Measurements from ENCODE around the gene NPPA. TPM values are rescaled to one million over a fixed set of nuclear protein-coding genes. Genes with fewer than 3 reads are reported as not detected.
A peak's percentile ranks its signal among the peaks of the same experiment; 100 is the strongest.

NPPA gene
- total RNA-seq, 1 donor from 2014 or later = not detected

GRCh38 chr1:11877074-11877473 is 29.5 kb upstream of the NPPA start:
- H3K27ac ChIP-seq = no peak overlapping the region
- no peaks in the 10 kb centered on the region for H3K9me3 ChIP-seq (ENCODE audit: low read depth)
- H3K9me3 Mint-ChIP-seq = no peaks in the 10 kb centered on the region
- peaks cover 9% of the 10 kb centered on the region for H3K4me1 Mint-ChIP-seq
- peaks cover 11% of the 10 kb centered on the region for H3K27me3 Mint-ChIP-seq (ENCODE audit: insufficient read depth, low read depth)
- no peaks in the 10 kb centered on the region for H3K4me1 ChIP-seq
- H2AFZ ChIP-seq (replicated peaks) = no peak overlapping the region
- no peak for DNase-seq (ENCODE audit: low spot score)
- no peaks in the 10 kb centered on the region for H3K36me3 Mint-ChIP-seq
- no peak overlapping the region for H3K4me3 ChIP-seq
- H3K4me2 ChIP-seq = no peak overlapping the region
- no peaks in the 10 kb centered on the region for H3K79me2 ChIP-seq (ENCODE audit: low read depth)
- no peaks in the 10 kb centered on the region for H4K20me1 ChIP-seq (ENCODE audit: low read depth)
- H3K9ac ChIP-seq = no peak overlapping the region
- H3F3A ChIP-seq (ENCODE audit: low read depth) = no peaks in the 10 kb centered on the region
- no peak overlapping the region for H3K27ac Mint-ChIP-seq
- no peaks in the 10 kb centered on the region for H3K36me3 ChIP-seq
- no peaks in the 10 kb centered on the region for H3K27me3 ChIP-seq
- H3K4me3 Mint-ChIP-seq = no peak overlapping the region
- TF ChIP-seq EZH2 (IDR thresholded peaks at IDR 0.05) (no peak), EZH2phosphoT487 (IDR thresholded peaks at IDR 0.05) (no peak), CTCF (IDR thresholded peaks at IDR 0.05) (no peak)

DNA sequence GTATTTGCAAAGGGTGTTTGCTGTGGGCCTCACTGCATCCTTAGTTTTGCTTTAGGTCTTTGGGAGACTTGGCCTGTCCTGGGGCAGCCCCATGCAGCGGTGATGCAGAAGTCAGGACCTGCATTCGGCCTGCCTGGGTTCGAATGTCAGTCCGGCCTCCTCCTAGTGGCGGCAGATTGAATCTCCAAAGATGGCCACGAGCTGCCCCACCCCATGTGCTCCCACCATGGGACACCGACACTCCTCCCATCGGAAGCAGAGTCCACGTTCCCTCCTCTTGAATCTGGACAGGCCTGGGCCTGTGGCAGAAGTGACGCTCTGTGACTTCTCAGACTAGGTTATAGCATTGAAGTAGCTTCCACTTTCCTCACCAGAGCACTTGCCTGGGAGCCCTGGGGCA is 27.5 kb upstream of the NPPA start:
- Histone ChIP-seq H3K4me3 (no peak overlapping the region), H3K4me1 (no peaks in the 10 kb centered on the region), H4K20me1 (ENCODE audit: low read depth) (no peaks in the 10 kb centered on the region), H3K27me3 (no peaks in the 10 kb centered on the region), H3K27ac (no peak overlapping the region), H3K36me3 (no peaks in the 10 kb centered on the region), H3K9me3 (ENCODE audit: low read depth) (no peaks in the 10 kb centered on the region), H3F3A (ENCODE audit: low read depth) (no peaks in the 10 kb centered on the region), H3K79me2 (ENCODE audit: low read depth) (no peaks in the 10 kb centered on the region), H3K9ac (no peak overlapping the region), H3K4me2 (no peak overlapping the region), H2AFZ (replicated peaks) (no peak overlapping the region)
- peaks cover 7% of the 10 kb centered on the region for H3K27me3 Mint-ChIP-seq (ENCODE audit: insufficient read depth, low read depth)
- no peak for DNase-seq (ENCODE audit: low spot score)
- no peak overlapping the region for H3K27ac Mint-ChIP-seq
- TF ChIP-seq EZH2 (IDR thresholded peaks at IDR 0.05) = no peak
- TF ChIP-seq CTCF (IDR thresholded peaks at IDR 0.05) = peak; percentile 9
- H3K4me1 Mint-ChIP-seq = peaks cover 3% of the 10 kb centered on the region
- H3K4me3 Mint-ChIP-seq = no peak overlapping the region
- H3K36me3 Mint-ChIP-seq = no peaks in the 10 kb centered on the region
- H3K9me3 Mint-ChIP-seq = no peaks in the 10 kb centered on the region

- Histone ChIP-seq H3K79me2 (ENCODE audit: low read depth) (no peaks in the 10 kb centered on the region), H3K9me3 (ENCODE audit: low read depth) (no peaks in the 10 kb centered on the region), H3K27ac (no peak overlapping the region), H3K4me1 (no peaks in the 10 kb centered on the region), H4K20me1 (ENCODE audit: low read depth) (no peaks in the 10 kb centered on the region), H3K4me2 (no peak overlapping the region), H3K9ac (no peak overlapping the region), H3F3A (ENCODE audit: low read depth) (no peaks in the 10 kb centered on the region), H3K27me3 (no peaks in the 10 kb centered on the region), H2AFZ (replicated peaks) (no peak overlapping the region), H3K36me3 (no peaks in the 10 kb centered on the region), H3K4me3 (no peak overlapping the region)
- DNase-seq (ENCODE audit: low spot score) = no peak
- no peaks in the 10 kb centered on the region for H3K9me3 Mint-ChIP-seq
- peaks cover 3% of the 10 kb centered on the region for H3K4me1 Mint-ChIP-seq
- H3K36me3 Mint-ChIP-seq = no peaks in the 10 kb centered on the region
- no peak overlapping the region for H3K27ac Mint-ChIP-seq
- peaks cover 7% of the 10 kb centered on the region for H3K27me3 Mint-ChIP-seq (ENCODE audit: insufficient read depth, low read depth)
- H3K4me3 Mint-ChIP-seq = no peak overlapping the region
- no peak for TF ChIP-seq EZH2phosphoT487 (IDR thresholded peaks at IDR 0.05)
- TF ChIP-seq CTCF (IDR thresholded peaks at IDR 0.05) = no peak
- no peak for TF ChIP-seq EZH2 (IDR thresholded peaks at IDR 0.05)
Observed at GRCh38 chr1:11874624-11875023, 27.0 kb upstream of the NPPA start.

GRCh38 chr1:11874258-11874562 is 26.6 kb upstream of the NPPA start:
- H3K27me3 Mint-ChIP-seq (ENCODE audit: insufficient read depth, low read depth) = peaks cover 7% of the 10 kb centered on the region
- no peaks in the 10 kb centered on the region for H3K36me3 Mint-ChIP-seq
- H3F3A ChIP-seq (ENCODE audit: low read depth) = no peaks in the 10 kb centered on the region
- peaks cover 3% of the 10 kb centered on the region for H3K4me1 Mint-ChIP-seq
- H3K4me3 Mint-ChIP-seq = no peak overlapping the region
- no peaks in the 10 kb centered on the region for H3K79me2 ChIP-seq (ENCODE audit: low read depth)
- H3K27me3 ChIP-seq = no peaks in the 10 kb centered on the region
- H3K4me3 ChIP-seq = no peak overlapping the region
- H3K9me3 Mint-ChIP-seq = no peaks in the 10 kb centered on the region
- no peak overlapping the region for H3K4me2 ChIP-seq
- no peaks in the 10 kb centered on the region for H4K20me1 ChIP-seq (ENCODE audit: low read depth)
- H3K36me3 ChIP-seq = no peaks in the 10 kb centered on the region
- no peak overlapping the region for H3K27ac ChIP-seq
- H3K27ac Mint-ChIP-seq = no peak overlapping the region
- no peak overlapping the region for H3K9ac ChIP-seq
- no peak for DNase-seq (ENCODE audit: low spot score)
- no peak overlapping the region for H2AFZ ChIP-seq (replicated peaks)
- no peaks in the 10 kb centered on the region for H3K9me3 ChIP-seq (ENCODE audit: low read depth)
- TF ChIP-seq EZH2phosphoT487 (IDR thresholded peaks at IDR 0.05) = no peak
- TF ChIP-seq EZH2 (IDR thresholded peaks at IDR 0.05) = no peak
- TF ChIP-seq CTCF (IDR thresholded peaks at IDR 0.05) = no peak
- H3K4me1 ChIP-seq = no peaks in the 10 kb centered on the region
